Keratinocyte (primary cell): Measurements from ENCODE around the gene MELTF. TPM values are rescaled to one million over a fixed set of nuclear protein-coding genes. Genes with fewer than 3 reads are reported as not detected.

ENCODE experiments used
- DNase-seq: peaks from one replicate; pipeline ENCODE4 v3.0.0-alpha.2; 2011; ENCODE audit warnings: low read depth, missing footprints, low spot score
- FAIRE-seq: peaks from 2 replicates; lab custom pipeline; 2011; peaks lifted over from hg19 to GRCh38; lab: Jason Lieb, UNC
- H2AFZ ChIP-seq: 2 replicates; pipeline ENCODE4 v1.6.0; 2012; ENCODE audit warnings: low read length, control low read depth, inconsistent platforms; ENCODE audit not compliant: control insufficient read depth
- H3K27ac ChIP-seq: 2 replicates; pipeline ENCODE4 v1.5.1; 2011; ENCODE audit warnings: low read length; ENCODE audit not compliant: control insufficient read depth, insufficient read depth
- H3K27me3 ChIP-seq: 3 replicates; pipeline ENCODE4 v1.6.0; 2011; ENCODE audit warnings: low read length; ENCODE audit not compliant: control insufficient read depth, insufficient read depth; ENCODE audit errors: extremely low read depth
- H3K36me3 ChIP-seq, 2 experiments: 2 replicates in 1 of 2; 3 replicates in 1 of 2; pipeline ENCODE4 v1.5.1; 2011; ENCODE audit warnings: low read length in 2 of 2, mild to moderate bottlenecking in 1 of 2; ENCODE audit not compliant: control insufficient read depth in 2 of 2, insufficient read depth in 2 of 2; ENCODE audit errors: extremely low read depth in 1 of 2
- H3K4me1 ChIP-seq: 3 replicates; pipeline ENCODE4 v1.5.1; 2011; ENCODE audit warnings: low read length; ENCODE audit not compliant: control insufficient read depth, insufficient read depth; ENCODE audit errors: extremely low read depth
- H3K4me2 ChIP-seq: 3 replicates; pipeline ENCODE4 v1.6.0; 2011; ENCODE audit warnings: low read depth, low read length; ENCODE audit not compliant: control insufficient read depth, insufficient read depth; ENCODE audit errors: extremely low read depth
- H3K4me3 ChIP-seq, 3 experiments: fragments of 200-600 bp in 1 of 3; sonication (generic) in 1 of 3; 2 replicates in 2 of 3; 3 replicates in 1 of 3; pipeline ENCODE4 v1.5.1; 2011 to 2016; ENCODE audit warnings: low read length in 3 of 3, mild to moderate bottlenecking in 3 of 3, control low read depth in 2 of 3, inconsistent platforms in 1 of 3, low read depth in 1 of 3, mixed read lengths in 1 of 3, mixed run types in 1 of 3, moderate library complexity in 1 of 3; ENCODE audit not compliant: control insufficient read depth in 2 of 3, insufficient read depth in 2 of 3; ENCODE audit errors: extremely low read depth in 1 of 3
- H3K79me2 ChIP-seq: 2 replicates; pipeline ENCODE4 v1.6.0; 2012; ENCODE audit warnings: low read length; ENCODE audit not compliant: control insufficient read depth, insufficient read depth
- H3K9ac ChIP-seq: 3 replicates; pipeline ENCODE4 v1.6.0; 2011; ENCODE audit warnings: low read length; ENCODE audit not compliant: control insufficient read depth, insufficient read depth; ENCODE audit errors: extremely low read depth
- H3K9me1 ChIP-seq: 3 replicates; pipeline ENCODE4 v1.6.0; 2011; ENCODE audit warnings: low read length; ENCODE audit not compliant: control insufficient read depth, insufficient read depth; ENCODE audit errors: extremely low read depth
- H3K9me3 ChIP-seq: 2 replicates; pipeline ENCODE4 v1.5.1; 2012; ENCODE audit warnings: low read depth, low read length; ENCODE audit not compliant: control insufficient read depth
- H4K20me1 ChIP-seq: 3 replicates; pipeline ENCODE4 v1.6.0; 2011; ENCODE audit warnings: low read length; ENCODE audit not compliant: control insufficient read depth, insufficient read depth; ENCODE audit errors: extremely low read depth
- CTCF ChIP-seq, 3 experiments: IDR thresholded peaks in 1 of 3; conservative IDR thresholded peaks in 1 of 3; optimal IDR thresholded peaks in 1 of 3; 2 replicates in 2 of 3; 3 replicates in 1 of 3; pipeline versions ENCODE3 to v1.5.1; 2011; ENCODE audit warnings: low read length in 3 of 3, mild to moderate bottlenecking in 3 of 3, moderate library complexity in 2 of 3, control low read depth in 1 of 3, inconsistent platforms in 1 of 3; ENCODE audit not compliant: insufficient read depth in 2 of 3; ENCODE audit errors: extremely low read depth in 1 of 3
- EZH2 ChIP-seq: IDR thresholded peaks from one replicate; pipeline ENCODE4 v1.6.1; 2012; ENCODE audit warnings: inconsistent platforms, mild to moderate bottlenecking, low read length, moderate library complexity
- dilution Hi-C: fragments of 300-500 bp; cut with MboI; formaldehyde crosslinking; loops from one replicate; pipeline ENCODE4 v1.7.0; 2020; ENCODE audit warnings: low sequenced_read_pairs; ENCODE audit not compliant: extremely low pct_ligation_motif_present
- polyA plus RNA-seq, 5 experiments: library from polyadenylated mRNA; depleted of rRNA in 3 of 5; stranded (reverse) in 3 of 5; stranded (forward) in 1 of 5; unstranded in 1 of 5; fragments of >200 nt; gene quantifications; 1 replicate in 1 of 5; 2 replicates in 3 of 5; 3 replicates in 1 of 5; pipeline versions ENCODE4 v1.2.1 to v1.2.3, GENCODE V29; 2011 to 2012; ENCODE audit warnings: missing spikeins in 2 of 5, low read depth in 1 of 5, low replicate concordance in 1 of 5

Gene MELTF
- polyA plus RNA-seq, 1 donor (not counting 4 experiments of a cell fraction or from before 2014, with no cell fraction given): 6.0 TPM

- DNase-seq: no peak
- H2AFZ ChIP-seq: no peak overlapping the region
- dilution Hi-C loops: no loop called here
Observed at GRCh38 chr3:196979545-196979944, 50.1 kb downstream of the MELTF start.

GRCh38 chr3:196976941-196977340, 52.7 kb downstream of the MELTF start:
- no peak for FAIRE-seq
- no peak for TF ChIP-seq EZH2
- no peak for TF ChIP-seq CTCF (optimal IDR thresholded peaks at IDR 0.05 in 1 of 3, IDR thresholded peaks at IDR 0.05 in 1 of 3, conservative IDR thresholded peaks at IDR 0.05 in 1 of 3; ENCODE audit: extremely low read depth in 1 of 3, insufficient read depth in 2 of 3, low read length in 3 of 3)
- Histone ChIP-seq H3K4me2 (no peak overlapping the region), H2AFZ (no peak overlapping the region), H3K9me3 (no peaks in the 10 kb centered on the region), H3K79me2 (no peaks in the 10 kb centered on the region), H3K4me3 (no peak overlapping the region), H3K27me3 (no peaks in the 10 kb centered on the region), H3K9ac (no peak overlapping the region), H3K9me1 (no peaks in the 10 kb centered on the region), H3K36me3 (no peaks in the 10 kb centered on the region), H4K20me1 (no peaks in the 10 kb centered on the region), H3K27ac (no peak overlapping the region), H3K4me1 (peaks cover 4% of the 10 kb centered on the region)
- dilution Hi-C loops: no loop called here
- no peak for DNase-seq

More at GRCh38 chr3:196979545-196979944, 50.1 kb downstream of the MELTF start:
- Histone ChIP-seq H3K4me1 (peaks cover 4% of the 10 kb centered on the region), H3K36me3 (no peaks in the 10 kb centered on the region), H4K20me1 (no peaks in the 10 kb centered on the region), H3K27me3 (no peaks in the 10 kb centered on the region), H3K27ac (no peak overlapping the region), H3K9me3 (no peaks in the 10 kb centered on the region), H3K9me1 (no peaks in the 10 kb centered on the region), H3K4me3 (no peak overlapping the region), H3K9ac (no peak overlapping the region), H3K79me2 (no peaks in the 10 kb centered on the region), H3K4me2 (no peak overlapping the region)
- TF ChIP-seq EZH2: no peak
- no peak for TF ChIP-seq CTCF (optimal IDR thresholded peaks at IDR 0.05 in 1 of 3, IDR thresholded peaks at IDR 0.05 in 1 of 3, conservative IDR thresholded peaks at IDR 0.05 in 1 of 3; ENCODE audit: extremely low read depth in 1 of 3, insufficient read depth in 2 of 3, low read length in 3 of 3)
- FAIRE-seq: no peak
